Osteoblast (primary cell): Measurements from ENCODE around the gene DCAF10. TPM values are rescaled to one million over a fixed set of nuclear protein-coding genes. Genes with fewer than 3 reads are reported as not detected.

ENCODE experiments used
- DNase-seq: peaks from one replicate; pipeline ENCODE4 v3.0.0; 2011; ENCODE audit warnings: low spot score, mixed read lengths; ENCODE audit not compliant: insufficient read length; ENCODE audit errors: missing footprints
- H2AFZ ChIP-seq: 2 replicates; pipeline ENCODE4 v1.6.0; 2011; ENCODE audit warnings: mild to moderate bottlenecking, low read length
- H3K27ac ChIP-seq: 2 replicates; pipeline ENCODE4 v1.5.1; 2011; ENCODE audit warnings: mild to moderate bottlenecking, low read depth, low read length, moderate library complexity
- H3K27me3 ChIP-seq: 2 replicates; pipeline ENCODE4 v1.6.0; 2012; ENCODE audit warnings: mild to moderate bottlenecking, control low read depth, inconsistent platforms, low read length, moderate library complexity; ENCODE audit not compliant: insufficient read depth
- H3K36me3 ChIP-seq: 2 replicates; pipeline ENCODE4 v1.5.1; 2011; ENCODE audit warnings: mild to moderate bottlenecking, low read length, control low read depth, moderate library complexity; ENCODE audit not compliant: insufficient read depth
- H3K4me1 ChIP-seq: 2 replicates; pipeline ENCODE4 v1.5.1; 2011; ENCODE audit warnings: mild to moderate bottlenecking, low read length, control low read depth, moderate library complexity; ENCODE audit not compliant: insufficient read depth
- H3K4me2 ChIP-seq: 2 replicates; pipeline ENCODE4 v1.6.0; 2011; ENCODE audit warnings: mild to moderate bottlenecking, low read length; ENCODE audit not compliant: insufficient read depth
- H3K4me3 ChIP-seq: fragments of 200-600 bp; sonication (generic); 3 replicates; pipeline ENCODE4 v1.5.1; 2012; ENCODE audit warnings: mild to moderate bottlenecking, low read length, inconsistent platforms; ENCODE audit not compliant: insufficient read depth
- H3K79me2 ChIP-seq: 2 replicates; pipeline ENCODE4 v1.6.0; 2012; ENCODE audit warnings: mild to moderate bottlenecking, low read length, control low read depth, inconsistent platforms; ENCODE audit not compliant: insufficient read depth
- H3K9me3 ChIP-seq: 2 replicates; pipeline ENCODE4 v1.5.1; 2011; ENCODE audit warnings: low read depth, low read length, control low read depth
- H4K20me1 ChIP-seq: 2 replicates; pipeline ENCODE4 v1.6.0; 2012; ENCODE audit warnings: mild to moderate bottlenecking, low read length, control low read depth; ENCODE audit not compliant: insufficient read depth
- CTCF ChIP-seq: IDR thresholded peaks from 2 replicates; pipeline ENCODE4 v1.5.1; 2011; ENCODE audit warnings: mild to moderate bottlenecking, low read depth, low read length, moderate library complexity; ENCODE audit errors: extremely low read depth
- total RNA-seq: library from RNA; depleted of rRNA; stranded (reverse); fragments of >200 nt; gene quantifications from 2 replicates; pipeline ENCODE4 v1.2.3, GENCODE V29; 2012

The DCAF10 gene
- total RNA-seq, 1 donor: 30.4 TPM

GRCh38 chr9:37790096-37790495 lies 10.5 kb upstream of the DCAF10 start:
- H3K4me3 ChIP-seq: no peak overlapping the region
- H4K20me1 ChIP-seq: no peaks in the 10 kb centered on the region
- H3K79me2 ChIP-seq: peaks cover under 1% of the 10 kb centered on the region
- no peak overlapping the region for H3K27ac ChIP-seq
- H3K27me3 ChIP-seq: no peaks in the 10 kb centered on the region
- no peaks in the 10 kb centered on the region for H3K9me3 ChIP-seq
- H3K4me1 ChIP-seq: peaks cover 2% of the 10 kb centered on the region
- H2AFZ ChIP-seq: no peak overlapping the region
- peaks cover 4% of the 10 kb centered on the region for H3K36me3 ChIP-seq
- H3K4me2 ChIP-seq: no peak overlapping the region
- DNase-seq: no peak
- no peak for TF ChIP-seq CTCF

- no peaks in the 10 kb centered on the region for H3K9me3 ChIP-seq
- H3K36me3 ChIP-seq: peaks cover 4% of the 10 kb centered on the region
- H3K79me2 ChIP-seq: no peaks in the 10 kb centered on the region
- no peak for TF ChIP-seq CTCF
- no peak overlapping the region for H3K4me2 ChIP-seq
- no peaks in the 10 kb centered on the region for H3K27me3 ChIP-seq
- no peaks in the 10 kb centered on the region for H4K20me1 ChIP-seq
- no peak overlapping the region for H3K27ac ChIP-seq
- H3K4me1 ChIP-seq: no peaks in the 10 kb centered on the region
- H3K4me3 ChIP-seq: no peak overlapping the region
- H2AFZ ChIP-seq: no peak overlapping the region
- DNase-seq: no peak
These were observed 8.5 kb upstream of the DCAF10 start for GRCh38 chr9:37792122-37792521.

- H3K4me1 ChIP-seq: peaks cover 4% of the 10 kb centered on the region
- DNase-seq: no peak
- H3K27ac ChIP-seq: no peak overlapping the region
- H3K9me3 ChIP-seq: no peaks in the 10 kb centered on the region
- no peak overlapping the region for H3K4me3 ChIP-seq
- H3K36me3 ChIP-seq: no peaks in the 10 kb centered on the region
- no peak overlapping the region for H2AFZ ChIP-seq
- H3K4me2 ChIP-seq: no peak overlapping the region
- H3K79me2 ChIP-seq: peaks cover 9% of the 10 kb centered on the region
- no peak for TF ChIP-seq CTCF
- no peaks in the 10 kb centered on the region for H4K20me1 ChIP-seq
- H3K27me3 ChIP-seq: no peaks in the 10 kb centered on the region
These were observed 4.4 kb upstream of the DCAF10 start for GRCh38 chr9:37796232-37796631.

- no peaks in the 10 kb centered on the region for H3K9me3 ChIP-seq
- H2AFZ ChIP-seq: no peak overlapping the region
- H3K4me1 ChIP-seq: peaks cover 18% of the 10 kb centered on the region
- H4K20me1 ChIP-seq: peaks cover 20% of the 10 kb centered on the region
- peaks cover 32% of the 10 kb centered on the region for H3K79me2 ChIP-seq
- H3K4me2 ChIP-seq: no peak overlapping the region
- DNase-seq: no peak
- H3K36me3 ChIP-seq: no peaks in the 10 kb centered on the region
- H3K4me3 ChIP-seq: no peak overlapping the region
- no peaks in the 10 kb centered on the region for H3K27me3 ChIP-seq
- no peak overlapping the region for H3K27ac ChIP-seq
- TF ChIP-seq CTCF: no peak
These were observed 1.9 kb upstream of the DCAF10 start for GRCh38 chr9:37798677-37799076.
